Measurements from ENCODE around the gene ATP8A2. TPM values are rescaled to one million over a fixed set of nuclear protein-coding genes. Genes with fewer than 3 reads are reported as not detected.

The ATP8A2 gene
- total and polyA plus RNA-seq, 2 of the 8 experiments (the other 6 are each of a cell fraction or from before 2014, with no cell fraction given): 2.4 to 8.3 TPM

DNA sequence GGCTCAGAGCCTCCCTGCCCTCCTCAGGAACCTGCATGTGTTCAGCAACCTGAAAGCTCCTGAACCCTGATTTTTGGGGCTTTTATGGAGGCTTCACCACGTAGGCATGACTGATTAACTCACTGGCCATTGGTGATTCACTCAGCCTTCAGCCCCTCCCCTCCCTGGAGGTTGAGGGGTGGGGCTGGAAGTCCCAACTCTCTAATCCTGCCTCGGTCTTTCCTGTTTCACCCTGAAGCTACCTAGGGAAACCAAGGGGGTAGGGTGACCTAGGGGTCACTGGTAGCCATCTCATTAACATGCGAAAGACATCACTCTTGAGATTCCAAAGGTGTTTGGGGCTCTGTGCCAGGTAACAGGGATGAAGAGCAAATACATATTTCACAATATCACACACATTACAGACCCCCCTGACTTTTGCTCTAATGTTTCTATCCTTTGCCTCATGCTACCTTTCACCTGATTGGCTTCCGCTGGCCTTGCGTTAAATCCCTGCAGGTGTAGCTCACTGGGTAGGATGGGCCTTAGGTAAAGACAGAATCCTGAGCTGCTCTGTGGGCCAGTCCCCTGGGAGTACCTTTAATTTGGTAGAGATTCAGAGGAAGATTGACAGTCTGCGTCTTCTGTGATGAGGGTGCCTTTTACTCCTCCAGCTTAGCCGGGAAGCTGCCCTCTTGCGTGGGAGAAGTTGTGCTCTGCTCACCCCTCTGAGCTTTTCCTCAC lies 260.6 kb downstream of the ATP8A2 start:
- Histone ChIP-seq H3K27me3 (replicated peaks in 1 of 4; ENCODE audit: control insufficient read depth in 3 of 4, extremely low read depth in 1 of 4, insufficient read depth in 3 of 4, low read length in 3 of 4) (no peaks in the 10 kb centered on the region), H2BK120ac (replicated peaks; ENCODE audit: low read depth, low read length) (no peak overlapping the region), H4K8ac (ENCODE audit: extremely low read depth, insufficient read depth, low read length) (no peak overlapping the region), H3K79me1 (ENCODE audit: low read depth, low read length) (no peaks in the 10 kb centered on the region), H3K18ac (ENCODE audit: extremely low read depth, low read length) (no peak overlapping the region), H4K91ac (replicated peaks; ENCODE audit: insufficient read length, low read length) (no peak overlapping the region), H3K23ac (ENCODE audit: insufficient read length) (no peak overlapping the region), H3K56ac (replicated peaks; ENCODE audit: insufficient read length, low read depth, low read length) (no peak overlapping the region), H2BK15ac (ENCODE audit: low read length) (no peak overlapping the region), H3K4ac (replicated peaks; ENCODE audit: insufficient read length, low read depth, low read length) (no peak overlapping the region), H3K36me3 (ENCODE audit: control insufficient read depth in 2 of 4, insufficient read depth in 4 of 4, low read length in 3 of 4) (no peaks in the 10 kb centered on the region), H3K14ac (ENCODE audit: insufficient read length) (no peak overlapping the region), H3K79me2 (ENCODE audit: control insufficient read depth in 1 of 2, insufficient read depth in 2 of 2, low read length in 2 of 2) (no peaks in the 10 kb centered on the region), H3K4me1 (replicated peaks in 1 of 4; ENCODE audit: control insufficient read depth in 3 of 4, insufficient read depth in 4 of 4, low read length in 3 of 4) (peaks cover 0 to 15% (median 9%) of the 10 kb centered on the region in 4 experiments; a peak in 4 of 7 replicates), H3K23me2 (ENCODE audit: low read depth, low read length) (no peaks in the 10 kb centered on the region), H3K9me3 (ENCODE audit: insufficient read depth in 2 of 2, low read depth in 1 of 2, low read length in 1 of 2) (peaks cover 3 to 6% of the 10 kb centered on the region in 2 experiments; a peak in 2 of 4 replicates), H2AFZ (ENCODE audit: low read length) (peak overlapping the region; percentile 22; the same call in 1 of the 2 replicates), H3K4me3 (ENCODE audit: extremely low read depth in 1 of 4, insufficient read depth in 2 of 4, low read depth in 3 of 4, low read length in 4 of 4) (peak overlapping the region in 1 of 4 experiments; percentile 4; a peak in 1 of 8 replicates), H2BK20ac (ENCODE audit: low read length) (no peak overlapping the region), H4K5ac (ENCODE audit: insufficient read length, low read depth, low read length) (no peak overlapping the region), H2BK12ac (ENCODE audit: low read depth, low read length) (no peak overlapping the region), H2BK5ac (ENCODE audit: low read depth, low read length) (0 out of 2 replicates have a peak overlapping the region, but pooled peaks have one; percentile 11), H4K20me1 (replicated peaks in 1 of 2; ENCODE audit: control insufficient read depth in 1 of 2, insufficient read depth in 2 of 2, low read length in 2 of 2) (no peaks in the 10 kb centered on the region), H3K4me2 (ENCODE audit: insufficient read depth in 1 of 2, low read depth in 2 of 2, low read length in 2 of 2) (peak overlapping the region in 1 of 2 experiments; percentile 14; a peak in 2 of 4 replicates), H2AK5ac (ENCODE audit: low read depth, low read length) (no peak overlapping the region), H3K9ac (replicated peaks in 1 of 4; ENCODE audit: extremely low read depth in 1 of 4, low read depth in 3 of 4, low read length in 3 of 4) (no peak overlapping the region), H3K27ac (ENCODE audit: low read depth, low read length) (no peak overlapping the region)
- WGBS, 2 experiments (ENCODE audit: extremely low coverage in 1 of 2, insufficient coverage in 1 of 2, insufficient read length in 1 of 2, insufficient replicate concordance in 2 of 2, low coverage in 1 of 2, low lambda C conversion rate in 2 of 2, missing lambda C conversion rate in 1 of 2): 51% methylated on average over 8 of the region's 8 CpGs; no CpG with 5 or more reads in 1 of the 2 experiments
- DNase-seq (ENCODE audit: low read depth in 1 of 2, low spot score in 2 of 2): peak in 1 of 2 experiments; percentile 55
- FAIRE-seq: peak; percentile 76
- CTCF ChIA-PET (ENCODE audit: partially characterized antibody): no interaction called here
- POLR2A ChIA-PET (ENCODE audit: partially characterized antibody): no interaction called here
- TF ChIP-seq ZNF274 (IDR thresholded peaks at IDR 0.05; ENCODE audit: borderline replicate concordance, extremely low read depth, low read length): no peak
- TF ChIP-seq FOSL1 (IDR thresholded peaks at IDR 0.05; ENCODE audit: insufficient read depth, low read depth, low read length): no peak
- peak; percentile 37; the same call in 1 of the 2 replicates for TF ChIP-seq SP1 (IDR thresholded peaks at IDR 0.05; ENCODE audit: low read depth, low read length)
- TF ChIP-seq CEBPB (IDR thresholded peaks at IDR 0.05; ENCODE audit: low read depth, low read length): 0 out of 2 replicates have a peak, but pooled peaks have one; percentile 8
- TF ChIP-seq HDAC2 (IDR thresholded peaks at IDR 0.05; ENCODE audit: borderline replicate concordance in 1 of 2, low read depth in 2 of 2, low read length in 2 of 2): no peak
- 0 out of 2 replicates have a peak, but pooled peaks have one; percentile 37 for TF ChIP-seq RXRA (IDR thresholded peaks at IDR 0.05; ENCODE audit: insufficient read depth, low read depth, low read length)
- TF ChIP-seq GABPA (IDR thresholded peaks at IDR 0.05; ENCODE audit: borderline replicate concordance, insufficient read depth, low read length): no peak
- TF ChIP-seq ASH2L (IDR thresholded peaks at IDR 0.05; ENCODE audit: low read length): no peak
- peak; percentile 28; the same call in 1 of the 2 replicates for TF ChIP-seq CREB1 (IDR thresholded peaks at IDR 0.05)
- TF ChIP-seq, protein P1, sequence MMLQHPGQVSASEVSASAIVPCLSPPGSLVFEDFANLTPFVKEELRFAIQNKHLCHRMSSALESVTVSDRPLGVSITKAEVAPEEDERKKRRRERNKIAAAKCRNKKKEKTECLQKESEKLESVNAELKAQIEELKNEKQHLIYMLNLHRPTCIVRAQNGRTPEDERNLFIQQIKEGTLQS (IDR thresholded peaks at IDR 0.05; ENCODE audit: insufficient read depth, low read depth, low read length): no peak
- no peak for TF ChIP-seq JUND (IDR thresholded peaks at IDR 0.05; ENCODE audit: low read length)
- no peak for TF ChIP-seq POLR2AphosphoS5 (IDR thresholded peaks at IDR 0.05; ENCODE audit: low read depth, low read length)

All from H1 (cell line).